ENCODE results near the gene ZNF256. TPM values are rescaled to one million over a fixed set of nuclear protein-coding genes. Genes with fewer than 3 reads are reported as not detected.

ZNF256 gene
- total RNA-seq, 6 experiments from 2014 or later: 0.50 to 1.6 (median 0.75) TPM

DNA sequence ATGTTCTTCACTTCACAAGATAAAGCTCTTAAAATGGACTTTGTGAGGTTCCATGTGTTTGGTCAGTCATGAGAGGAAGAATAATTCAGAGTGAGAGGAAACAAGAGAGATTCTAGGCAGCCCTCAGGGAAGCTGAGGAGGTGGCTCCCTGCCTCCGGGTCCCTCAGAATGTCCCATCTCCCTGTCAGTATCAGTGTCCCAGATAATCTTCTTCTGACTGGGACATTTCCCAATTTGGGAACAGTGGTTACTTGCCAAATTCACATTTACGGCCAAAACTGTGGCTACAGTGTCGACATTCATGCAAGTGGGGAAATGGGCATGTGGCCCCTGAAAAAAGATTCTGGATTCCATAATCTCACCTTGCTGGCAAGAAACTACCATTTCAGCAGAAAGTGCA is 40.1 kb downstream of the ZNF256 start:
- no peak for ATAC-seq
- H3K4me1 ChIP-seq: peaks cover 0 to 31% (median 6%) of the 10 kb centered on the region in 4 donors
- no peak for TF ChIP-seq POLR2A (IDR thresholded peaks at IDR 0.05)
- TF ChIP-seq, protein P1, sequence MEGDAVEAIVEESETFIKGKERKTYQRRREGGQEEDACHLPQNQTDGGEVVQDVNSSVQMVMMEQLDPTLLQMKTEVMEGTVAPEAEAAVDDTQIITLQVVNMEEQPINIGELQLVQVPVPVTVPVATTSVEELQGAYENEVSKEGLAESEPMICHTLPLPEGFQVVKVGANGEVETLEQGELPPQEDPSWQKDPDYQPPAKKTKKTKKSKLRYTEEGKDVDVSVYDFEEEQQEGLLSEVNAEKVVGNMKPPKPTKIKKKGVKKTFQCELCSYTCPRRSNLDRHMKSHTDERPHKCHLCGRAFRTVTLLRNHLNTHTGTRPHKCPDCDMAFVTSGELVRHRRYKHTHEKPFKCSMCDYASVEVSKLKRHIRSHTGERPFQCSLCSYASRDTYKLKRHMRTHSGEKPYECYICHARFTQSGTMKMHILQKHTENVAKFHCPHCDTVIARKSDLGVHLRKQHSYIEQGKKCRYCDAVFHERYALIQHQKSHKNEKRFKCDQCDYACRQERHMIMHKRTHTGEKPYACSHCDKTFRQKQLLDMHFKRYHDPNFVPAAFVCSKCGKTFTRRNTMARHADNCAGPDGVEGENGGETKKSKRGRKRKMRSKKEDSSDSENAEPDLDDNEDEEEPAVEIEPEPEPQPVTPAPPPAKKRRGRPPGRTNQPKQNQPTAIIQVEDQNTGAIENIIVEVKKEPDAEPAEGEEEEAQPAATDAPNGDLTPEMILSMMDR (IDR thresholded peaks at IDR 0.05): no peak
- H3K27ac ChIP-seq: no peak overlapping the region
- intact Hi-C loops (cut with DNase I): loop anchor here in 1 of 2 donors (10.0 kb wide), 1 partner anchor 163 kb away; the partner anchor contains the start of gene ZNF776
- no peaks in the 10 kb centered on the region for H3K9me3 ChIP-seq
- WGBS (ENCODE audit: insufficient coverage, low coverage, low lambda C conversion rate, missing lambda C conversion rate): 34% methylated on average over 2 of the region's 3 CpGs
- no peaks in the 10 kb centered on the region for H3K27me3 ChIP-seq
- H3K4me3 ChIP-seq: no peak overlapping the region
- no peak for DNase-seq
- peaks cover 0 to 21% (median 14%) of the 10 kb centered on the region in 4 donors for H3K36me3 ChIP-seq

DNA sequence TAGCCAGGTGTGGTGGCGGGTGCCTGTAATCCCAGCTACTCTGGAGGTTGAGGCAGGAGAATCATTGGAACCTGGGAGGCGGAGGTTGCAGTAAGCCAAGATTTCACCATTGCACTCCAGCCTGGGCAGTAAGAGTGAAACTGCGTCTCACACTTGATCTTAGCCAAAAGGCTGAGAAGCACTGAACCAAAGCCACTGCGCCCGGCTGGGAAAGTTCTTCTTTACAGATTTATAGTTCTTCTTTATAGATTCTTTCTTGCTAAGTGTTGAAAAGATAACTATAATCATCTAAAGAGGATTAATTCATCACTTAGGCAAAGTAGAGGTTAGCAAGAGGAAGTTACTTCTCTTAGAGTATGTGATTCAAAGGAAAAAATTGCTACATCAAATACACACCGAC is 42.2 kb downstream of the ZNF256 start:
- no peak for TF ChIP-seq POLR2A (IDR thresholded peaks at IDR 0.05)
- TF ChIP-seq, protein P1 (IDR thresholded peaks at IDR 0.05): no peak
- no peak for DNase-seq
- Histone ChIP-seq H3K4me1 (peaks cover 0 to 31% (median 6%) of the 10 kb centered on the region in 4 donors), H3K27me3 (no peaks in the 10 kb centered on the region), H3K4me3 (no peak overlapping the region), H3K27ac (no peak overlapping the region), H3K9me3 (no peaks in the 10 kb centered on the region), H3K36me3 (peaks cover 0 to 14% (median 6%) of the 10 kb centered on the region in 4 donors)
- WGBS (ENCODE audit: insufficient coverage, low coverage, low lambda C conversion rate, missing lambda C conversion rate): 87% methylated on average over 6 of the region's 6 CpGs
- no peak for ATAC-seq
- intact Hi-C loops (cut with DNase I): loop anchor here in 1 of 2 donors (10.0 kb wide), 1 partner anchor 160 kb away; the partner anchor contains the start of gene ZNF776

DNA sequence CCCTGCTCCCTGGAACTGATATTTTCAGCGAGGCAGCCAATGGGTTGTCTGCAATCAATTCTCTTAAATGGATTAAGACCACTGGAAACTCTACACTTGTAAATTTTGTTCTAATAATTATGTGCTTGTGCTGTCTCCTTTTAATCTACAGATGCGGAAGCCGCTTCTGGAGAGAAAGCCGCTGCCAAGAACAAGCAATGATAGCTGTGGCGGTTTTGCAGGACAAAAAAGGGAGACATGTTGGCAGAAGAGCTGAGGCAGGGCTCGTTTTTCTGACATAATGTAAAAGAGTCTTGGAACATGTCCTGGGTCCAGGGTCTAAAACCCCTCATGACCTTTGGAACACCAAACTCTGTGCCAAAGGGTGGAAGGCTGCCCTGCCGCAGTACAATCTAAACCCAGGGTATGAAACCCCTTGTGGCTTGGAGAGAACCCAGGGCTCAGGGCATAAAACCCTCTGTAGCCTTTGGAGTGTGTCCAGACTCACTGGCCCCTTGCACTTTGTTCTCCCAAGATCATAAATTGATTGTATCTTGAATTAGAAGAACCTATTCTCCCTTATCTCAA is 43.8 kb downstream of the ZNF256 start:
- peak overlapping the region in 1 of 3 donors; percentile 55 for H3K27ac ChIP-seq

DNA sequence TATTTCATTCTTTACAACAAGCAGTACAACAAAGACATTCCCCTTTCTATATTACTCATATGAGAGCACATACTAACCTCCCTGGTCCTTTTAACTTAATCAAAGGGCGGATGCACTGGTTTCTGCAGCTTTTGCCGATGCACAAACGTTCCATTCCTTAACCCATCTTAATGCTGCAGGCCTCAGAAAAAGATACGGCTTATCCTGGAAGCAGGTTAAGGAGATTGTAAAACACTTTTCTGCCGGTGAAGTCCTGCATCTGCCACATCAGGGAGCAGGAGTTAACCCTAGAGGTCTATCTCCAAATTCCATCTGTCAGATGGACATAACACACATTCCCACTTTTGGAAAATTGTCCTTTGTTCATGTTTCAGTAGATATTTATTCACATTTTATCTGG is 47.2 kb downstream of the ZNF256 start:
- 81% methylated on average over 5 of the region's 5 CpGs for WGBS (ENCODE audit: insufficient coverage, low coverage, low lambda C conversion rate, missing lambda C conversion rate)
- no peak for ATAC-seq
- H3K9me3 ChIP-seq: no peaks in the 10 kb centered on the region
- intact Hi-C loops (cut with DNase I): loop anchor here in 1 of 2 donors (10.0 kb wide), 1 partner anchor 156 kb away; the partner anchor contains the start of gene ZNF776
- H3K27me3 ChIP-seq: no peaks in the 10 kb centered on the region
- no peak overlapping the region for H3K27ac ChIP-seq
- peaks cover 0 to 21% (median 6%) of the 10 kb centered on the region in 4 donors for H3K4me1 ChIP-seq
- TF ChIP-seq POLR2A (IDR thresholded peaks at IDR 0.05): no peak
- TF ChIP-seq, protein P1 (IDR thresholded peaks at IDR 0.05): no peak
- DNase-seq: no peak
- H3K4me3 ChIP-seq: no peak overlapping the region
- no peaks in the 10 kb centered on the region for H3K36me3 ChIP-seq

More for the DNA sequence above, 43.8 kb downstream of the ZNF256 start:
- Histone ChIP-seq H3K4me1 (peaks cover 0 to 31% (median 6%) of the 10 kb centered on the region in 4 donors), H3K27me3 (no peaks in the 10 kb centered on the region), H3K4me3 (peak overlapping the region in 2 of 3 donors; percentile 13 to 17), H3K9me3 (no peaks in the 10 kb centered on the region), H3K36me3 (peaks cover 0 to 8% (median 2%) of the 10 kb centered on the region in 4 donors)
- TF ChIP-seq, protein P1 (IDR thresholded peaks at IDR 0.05): no peak
- TF ChIP-seq POLR2A (IDR thresholded peaks at IDR 0.05): no peak
- peak in 1 of 3 donors; percentile 80 for DNase-seq
- intact Hi-C loops (cut with DNase I): loop anchor here in 1 of 2 donors (10.0 kb wide), 1 partner anchor 159 kb away; the partner anchor contains the start of gene ZNF776
- ATAC-seq: peak; percentile 33 to 71 (median 57)
- WGBS (ENCODE audit: insufficient coverage, low coverage, low lambda C conversion rate, missing lambda C conversion rate): 9% methylated on average over 7 of the region's 7 CpGs

Other genes with a start within 250 kb of the ZNF256 start
- gene ZNF154, start 238.5 kb downstream of the ZNF256 start, total RNA-seq: 1 to 10 TPM in 1 of 6 experiments, under 1 TPM in 5; 0.31 to 1.2 (median 0.60) TPM
- 1 to 10 TPM; 1.1 to 2.5 (median 1.9) TPM for gene ZNF671, start 220.1 kb downstream of the ZNF256 start, total RNA-seq
- 10 to 100 TPM in 1 of 6 experiments, 1 to 10 TPM in 5; 3.7 to 11.6 (median 5.7) TPM for gene ZNF776, start 200.9 kb downstream of the ZNF256 start, total RNA-seq
- gene ZNF586, start 178.0 kb downstream of the ZNF256 start, total RNA-seq: 1 to 10 TPM; 4.0 to 8.4 (median 5.9) TPM
- gene ZNF552, start 132.8 kb downstream of the ZNF256 start, total RNA-seq: 1 to 10 TPM; 2.6 to 9.0 (median 4.9) TPM
- 10 to 100 TPM in 3 of 6 experiments, 1 to 10 TPM in 3; 7.2 to 13.1 (median 10.4) TPM for gene ZNF587B, start 117.4 kb downstream of the ZNF256 start, total RNA-seq
- gene ZNF587, start 97.8 kb downstream of the ZNF256 start, total RNA-seq: 10 to 100 TPM in 5 of 6 experiments, 1 to 10 TPM in 1; 5.2 to 20.2 (median 12.6) TPM
- 10 to 100 TPM in 3 of 6 experiments, 1 to 10 TPM in 3; 5.1 to 11.7 (median 8.7) TPM for gene ZNF814, start 58.7 kb downstream of the ZNF256 start, total RNA-seq
- 10 to 100 TPM in 3 of 6 experiments, 1 to 10 TPM in 3; 4.1 to 12.6 (median 7.8) TPM for gene ZNF417, start 31.1 kb downstream of the ZNF256 start, total RNA-seq
- 1 to 10 TPM; 1.0 to 3.7 (median 2.4) TPM for gene ZNF418, start 12.3 kb downstream of the ZNF256 start, total RNA-seq
- gene C19orf18, start 26.8 kb upstream of the ZNF256 start, total RNA-seq: under 1 TPM in 3 of 6 experiments, not detected in 3; 0.24 to 0.88 (median 0.39) TPM
- 1 to 10 TPM; 3.1 to 7.1 (median 5.0) TPM for gene ZNF606, start 55.1 kb upstream of the ZNF256 start, total RNA-seq
- gene ZSCAN1, start 86.3 kb upstream of the ZNF256 start, total RNA-seq: not detected
- under 1 TPM; 0.12 to 0.71 (median 0.32) TPM for gene ZNF135, start 111.6 kb upstream of the ZNF256 start, total RNA-seq
- gene ZSCAN18, start 150.5 kb upstream of the ZNF256 start, total RNA-seq: 10 to 100 TPM in 4 of 6 experiments, 1 to 10 TPM in 2; 6.3 to 17.1 (median 10.7) TPM
- 1 to 10 TPM; 2.0 to 7.2 (median 2.9) TPM for gene ZNF329, start 203.1 kb upstream of the ZNF256 start, total RNA-seq
- gene ZNF274, start 235.4 kb upstream of the ZNF256 start, total RNA-seq: 10 to 100 TPM; 12.7 to 18.5 (median 14.4) TPM